ENCODE data around the gene CADPS2.

The CADPS2 gene

DNA sequence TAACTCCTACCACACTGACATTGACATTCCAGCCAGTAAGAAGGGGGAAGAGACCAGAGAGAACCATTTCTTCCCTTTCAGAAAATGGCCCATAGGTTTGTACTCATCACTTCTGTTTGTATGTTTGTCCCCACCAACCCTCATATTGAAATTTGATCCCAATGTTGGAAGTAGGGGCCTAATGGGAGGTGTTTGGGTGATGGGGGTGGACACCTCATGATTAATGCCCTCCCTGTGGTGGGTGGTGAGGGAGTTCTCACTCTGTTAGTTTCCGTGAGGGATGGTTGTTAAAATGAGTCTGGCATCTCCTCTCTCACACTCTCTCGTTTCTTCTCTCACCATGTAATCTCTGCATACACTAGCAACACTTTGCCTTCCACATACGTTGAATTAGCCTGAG lies 21.4 kb downstream of the CADPS2 start:
- TF ChIP-seq, protein P1, sequence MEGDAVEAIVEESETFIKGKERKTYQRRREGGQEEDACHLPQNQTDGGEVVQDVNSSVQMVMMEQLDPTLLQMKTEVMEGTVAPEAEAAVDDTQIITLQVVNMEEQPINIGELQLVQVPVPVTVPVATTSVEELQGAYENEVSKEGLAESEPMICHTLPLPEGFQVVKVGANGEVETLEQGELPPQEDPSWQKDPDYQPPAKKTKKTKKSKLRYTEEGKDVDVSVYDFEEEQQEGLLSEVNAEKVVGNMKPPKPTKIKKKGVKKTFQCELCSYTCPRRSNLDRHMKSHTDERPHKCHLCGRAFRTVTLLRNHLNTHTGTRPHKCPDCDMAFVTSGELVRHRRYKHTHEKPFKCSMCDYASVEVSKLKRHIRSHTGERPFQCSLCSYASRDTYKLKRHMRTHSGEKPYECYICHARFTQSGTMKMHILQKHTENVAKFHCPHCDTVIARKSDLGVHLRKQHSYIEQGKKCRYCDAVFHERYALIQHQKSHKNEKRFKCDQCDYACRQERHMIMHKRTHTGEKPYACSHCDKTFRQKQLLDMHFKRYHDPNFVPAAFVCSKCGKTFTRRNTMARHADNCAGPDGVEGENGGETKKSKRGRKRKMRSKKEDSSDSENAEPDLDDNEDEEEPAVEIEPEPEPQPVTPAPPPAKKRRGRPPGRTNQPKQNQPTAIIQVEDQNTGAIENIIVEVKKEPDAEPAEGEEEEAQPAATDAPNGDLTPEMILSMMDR (IDR thresholded peaks at IDR 0.05; ENCODE audit: low read depth, low read length, missing control alignments) = no peak
- in situ Hi-C loops (cut with HindIII; ENCODE audit: low sequenced_read_pairs) = no loop called here
- no peak for DNase-seq (ENCODE audit: low read depth)
- no peak overlapping the region for H3K4me3 ChIP-seq (ENCODE audit: low read depth, low read length)

DNA sequence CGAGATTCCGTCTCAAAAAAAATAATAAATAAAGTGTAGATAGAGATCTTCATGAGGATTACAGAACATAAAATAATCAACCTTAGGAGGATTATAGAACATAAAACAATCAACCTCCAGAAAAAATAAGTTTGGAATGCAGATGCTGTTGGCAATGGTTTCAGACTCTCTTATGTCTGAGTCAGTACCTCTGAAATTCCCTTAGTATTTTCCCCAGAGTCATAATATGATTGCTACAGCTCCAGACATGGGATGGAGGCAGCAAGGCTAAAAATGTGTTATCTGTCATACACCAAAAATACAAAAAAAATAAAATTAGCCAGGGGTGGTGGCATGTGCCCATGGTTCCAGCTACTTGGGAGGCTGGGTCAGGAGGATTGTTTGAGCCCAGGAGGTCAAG lies 22.2 kb downstream of the CADPS2 start:
- TF ChIP-seq, protein P1 (IDR thresholded peaks at IDR 0.05; ENCODE audit: low read depth, low read length, missing control alignments) = no peak
- in situ Hi-C loops (cut with HindIII; ENCODE audit: low sequenced_read_pairs) = no loop called here
- DNase-seq (ENCODE audit: low read depth) = no peak
- no peak overlapping the region for H3K4me3 ChIP-seq (ENCODE audit: low read depth, low read length)

DNA sequence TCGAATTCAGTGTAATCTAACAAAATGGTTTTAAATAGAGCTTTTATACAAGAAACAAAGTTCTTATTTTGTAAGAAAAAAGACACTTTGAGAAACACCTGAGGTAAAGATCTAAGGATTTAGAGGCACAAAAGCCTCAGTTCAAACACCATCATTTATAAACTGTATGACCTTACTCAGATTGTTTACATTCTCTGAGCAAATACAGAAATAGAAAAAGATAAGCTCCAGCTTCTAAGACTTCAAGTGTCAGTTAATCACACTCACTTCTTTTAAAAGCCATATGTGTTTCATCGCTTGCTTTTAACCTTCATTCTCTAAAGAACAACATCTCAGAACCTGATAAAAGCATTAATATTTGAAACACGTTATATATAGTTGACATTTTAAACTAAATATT lies 27.9 kb downstream of the CADPS2 start:
- TF ChIP-seq, protein P1 (IDR thresholded peaks at IDR 0.05; ENCODE audit: low read depth, low read length, missing control alignments) = no peak
- no peak for DNase-seq (ENCODE audit: low read depth)
- in situ Hi-C loops (cut with HindIII; ENCODE audit: low sequenced_read_pairs) = no loop called here
- H3K4me3 ChIP-seq (ENCODE audit: low read depth, low read length) = no peak overlapping the region

DNA sequence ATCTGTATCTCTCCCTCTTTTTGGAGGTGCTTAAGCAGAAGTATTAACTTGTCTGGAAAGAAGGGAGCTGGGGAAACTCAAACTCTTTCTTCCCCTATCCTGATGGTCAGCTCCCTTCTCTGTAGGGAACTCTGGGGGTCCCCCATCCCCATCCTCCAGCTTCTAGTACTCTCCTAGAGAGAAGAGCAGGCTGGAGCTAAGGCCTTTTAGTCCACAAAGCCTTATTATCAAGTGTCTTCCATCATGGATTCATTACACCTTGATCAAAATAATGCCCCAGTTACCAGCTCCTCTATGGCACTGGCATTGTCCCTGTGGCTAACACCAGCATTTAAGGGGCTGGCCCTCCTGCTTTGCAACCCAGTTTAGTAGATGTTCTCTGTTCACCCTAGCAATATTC lies 35.7 kb downstream of the CADPS2 start:
- TF ChIP-seq, protein P1 (IDR thresholded peaks at IDR 0.05; ENCODE audit: low read depth, low read length, missing control alignments) = no peak
- DNase-seq (ENCODE audit: low read depth) = no peak
- no peak overlapping the region for H3K4me3 ChIP-seq (ENCODE audit: low read depth, low read length)
- in situ Hi-C loops (cut with HindIII; ENCODE audit: low sequenced_read_pairs) = no loop called here

DNA sequence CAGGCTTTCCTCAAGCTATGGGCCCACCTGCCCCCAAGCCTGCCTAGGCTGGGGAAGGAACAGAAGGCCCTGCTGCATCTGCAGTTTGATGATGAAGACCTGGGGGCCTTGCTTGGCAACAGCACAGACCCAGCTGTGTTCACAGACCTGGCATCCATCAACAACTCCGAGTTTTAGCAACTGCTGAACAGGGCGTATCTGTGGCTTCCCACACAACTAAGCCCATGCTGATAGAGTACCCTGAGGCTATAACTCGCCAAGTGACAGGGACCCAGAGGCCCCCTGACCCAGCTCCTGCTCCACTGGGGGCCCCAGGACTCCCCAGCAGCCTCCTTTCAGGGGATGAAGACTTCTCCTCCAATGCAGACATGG lies 36.3 kb downstream of the CADPS2 start:
- in situ Hi-C loops (cut with HindIII; ENCODE audit: low sequenced_read_pairs) = no loop called here
- H3K4me3 ChIP-seq (ENCODE audit: low read depth, low read length) = no peak overlapping the region
- DNase-seq (ENCODE audit: low read depth) = no peak
- TF ChIP-seq, protein P1 (IDR thresholded peaks at IDR 0.05; ENCODE audit: low read depth, low read length, missing control alignments) = no peak

DNA sequence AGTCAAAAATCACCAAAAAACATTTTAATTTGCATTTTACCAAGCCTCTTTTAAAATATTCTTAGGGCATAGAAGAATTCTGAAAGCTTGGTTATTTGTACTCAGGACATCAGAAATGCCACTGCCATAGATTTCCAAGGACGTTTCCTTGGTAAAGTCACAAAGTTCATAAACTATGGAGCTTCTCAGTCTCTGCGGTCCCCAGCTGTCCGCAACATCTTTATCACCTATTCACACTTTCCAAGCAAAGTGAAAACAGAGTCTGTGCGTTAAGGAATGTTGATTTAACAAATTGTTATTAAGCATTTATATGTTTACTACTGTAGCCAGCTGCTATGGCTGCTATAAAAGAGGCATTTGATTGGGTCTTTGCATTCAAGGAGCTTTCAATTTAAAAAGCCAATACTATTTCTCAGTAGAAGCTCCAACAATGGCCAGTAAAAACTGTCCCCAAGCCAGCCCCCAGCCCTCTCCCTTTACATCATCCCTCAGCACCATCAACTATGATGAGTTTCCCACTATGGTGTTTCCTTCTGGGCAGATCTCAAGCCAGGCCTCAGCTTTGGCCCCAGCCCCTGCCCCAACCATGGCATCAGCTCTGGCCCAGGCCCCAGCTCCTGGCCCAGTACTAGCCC lies 36.8 kb downstream of the CADPS2 start:
- TF ChIP-seq, protein P1 (IDR thresholded peaks at IDR 0.05; ENCODE audit: low read depth, low read length, missing control alignments) = no peak
- in situ Hi-C loops (cut with HindIII; ENCODE audit: low sequenced_read_pairs) = no loop called here
- DNase-seq (ENCODE audit: low read depth) = no peak
- no peak overlapping the region for H3K4me3 ChIP-seq (ENCODE audit: low read depth, low read length)
